GM20000 (cell line): ENCODE measurements around the gene RIN1.
"Not testable (repeated sequence)": the region's sequence is repeated elsewhere in the genome, so short reads cannot be mapped to it uniquely, and the experiment has no call there.

Source experiments
- DNase-seq: peaks from one replicate; pipeline ENCODE4 v3.0.0; 2012; ENCODE audit warnings: low spot score
- TF ChIP-seq, protein P1 (sequence below): IDR thresholded peaks from 2 replicates; pipeline ENCODE4 v1.5.1; 2012; ENCODE audit warnings: mild to moderate bottlenecking, control low read depth; ENCODE audit errors: extremely low read depth, missing control alignments

RIN1 gene

GRCh38 chr11:66324664-66325063 is 11.6 kb downstream of the RIN1 start:
- TF ChIP-seq, protein P1, sequence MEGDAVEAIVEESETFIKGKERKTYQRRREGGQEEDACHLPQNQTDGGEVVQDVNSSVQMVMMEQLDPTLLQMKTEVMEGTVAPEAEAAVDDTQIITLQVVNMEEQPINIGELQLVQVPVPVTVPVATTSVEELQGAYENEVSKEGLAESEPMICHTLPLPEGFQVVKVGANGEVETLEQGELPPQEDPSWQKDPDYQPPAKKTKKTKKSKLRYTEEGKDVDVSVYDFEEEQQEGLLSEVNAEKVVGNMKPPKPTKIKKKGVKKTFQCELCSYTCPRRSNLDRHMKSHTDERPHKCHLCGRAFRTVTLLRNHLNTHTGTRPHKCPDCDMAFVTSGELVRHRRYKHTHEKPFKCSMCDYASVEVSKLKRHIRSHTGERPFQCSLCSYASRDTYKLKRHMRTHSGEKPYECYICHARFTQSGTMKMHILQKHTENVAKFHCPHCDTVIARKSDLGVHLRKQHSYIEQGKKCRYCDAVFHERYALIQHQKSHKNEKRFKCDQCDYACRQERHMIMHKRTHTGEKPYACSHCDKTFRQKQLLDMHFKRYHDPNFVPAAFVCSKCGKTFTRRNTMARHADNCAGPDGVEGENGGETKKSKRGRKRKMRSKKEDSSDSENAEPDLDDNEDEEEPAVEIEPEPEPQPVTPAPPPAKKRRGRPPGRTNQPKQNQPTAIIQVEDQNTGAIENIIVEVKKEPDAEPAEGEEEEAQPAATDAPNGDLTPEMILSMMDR = no peak
- DNase-seq = no peak

DNA sequence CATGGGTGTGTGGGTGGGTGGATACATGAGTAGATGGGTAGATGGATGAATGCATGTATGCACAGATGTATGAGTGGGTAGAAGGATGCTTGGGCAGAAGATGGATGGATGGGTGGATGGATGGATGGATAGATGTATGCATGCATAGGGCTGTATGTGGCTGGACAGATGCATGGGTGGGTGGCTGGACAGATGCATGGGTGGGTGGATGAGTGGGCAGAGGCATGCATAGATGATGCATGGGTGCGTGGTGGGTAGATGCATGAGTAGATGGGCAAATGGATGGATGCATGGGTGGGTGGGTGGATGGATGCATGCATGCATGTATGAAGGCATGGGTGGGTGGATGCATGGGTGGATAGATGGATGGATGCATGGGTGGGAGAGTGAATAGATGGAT is 12.6 kb downstream of the RIN1 start:
- no peak for DNase-seq
- TF ChIP-seq, protein P1 = no peak

DNA sequence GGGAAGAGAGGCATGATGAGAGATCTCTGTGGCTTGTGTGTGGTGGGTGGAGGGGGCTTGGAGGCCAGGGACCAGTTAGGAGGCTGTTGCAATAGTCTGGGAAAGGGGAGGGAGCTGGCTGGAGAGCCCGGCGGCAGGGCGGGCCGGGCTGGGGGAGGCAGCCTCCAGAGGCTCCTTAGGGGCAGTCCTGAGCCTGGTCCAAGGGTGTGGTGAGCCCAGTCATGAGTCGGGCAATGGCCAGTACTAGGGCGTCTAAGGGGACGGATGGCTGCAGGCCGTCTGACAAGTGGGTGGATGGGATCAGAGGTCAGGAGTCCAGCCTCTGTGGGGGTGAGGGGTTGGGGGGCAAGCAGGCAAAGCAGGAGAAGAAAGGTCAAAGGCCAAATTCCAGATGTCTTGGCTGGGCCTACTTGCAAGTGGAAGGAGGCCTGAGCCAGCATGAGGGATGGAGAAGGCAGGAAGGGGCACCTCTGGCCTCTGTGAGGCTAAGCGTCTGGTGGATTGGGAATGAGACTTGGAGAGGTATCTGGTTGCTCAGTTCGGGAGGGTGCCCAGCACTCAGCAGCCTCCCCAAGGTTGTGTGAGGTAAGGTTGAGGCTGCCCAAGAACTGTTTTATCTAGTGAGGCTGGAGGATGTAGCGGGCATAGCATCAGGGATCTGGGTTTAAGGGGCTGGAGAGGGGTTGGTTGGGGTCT is 13.4 kb downstream of the RIN1 start:
- TF ChIP-seq, protein P1 = no peak
- DNase-seq = no peak

GRCh38 chr11:66321606-66322005 is 14.6 kb downstream of the RIN1 start:
- TF ChIP-seq, protein P1 = no peak
- no peak for DNase-seq

DNA sequence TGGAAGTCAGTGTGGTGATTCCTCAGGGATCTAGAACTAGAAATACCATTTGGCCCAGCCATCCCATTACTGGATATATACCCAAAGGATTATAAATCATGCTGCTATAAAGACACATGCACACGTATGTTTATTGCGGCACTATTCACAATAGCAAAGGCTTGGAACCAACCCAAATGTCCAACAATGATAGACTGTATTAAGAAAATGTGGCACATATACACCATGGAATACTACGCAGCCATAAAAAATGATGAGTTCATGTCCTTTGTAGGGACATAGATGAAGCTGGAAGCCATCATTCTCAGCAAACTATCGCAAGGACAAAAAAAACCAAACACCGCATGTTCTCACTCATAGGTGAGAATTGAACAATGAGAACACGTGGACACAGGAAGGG is 15.5 kb downstream of the RIN1 start:
- not testable (repeated sequence) for DNase-seq

GRCh38 chr11:66320289-66320688 is 15.9 kb downstream of the RIN1 start:
- DNase-seq = not testable (repeated sequence)

DNA sequence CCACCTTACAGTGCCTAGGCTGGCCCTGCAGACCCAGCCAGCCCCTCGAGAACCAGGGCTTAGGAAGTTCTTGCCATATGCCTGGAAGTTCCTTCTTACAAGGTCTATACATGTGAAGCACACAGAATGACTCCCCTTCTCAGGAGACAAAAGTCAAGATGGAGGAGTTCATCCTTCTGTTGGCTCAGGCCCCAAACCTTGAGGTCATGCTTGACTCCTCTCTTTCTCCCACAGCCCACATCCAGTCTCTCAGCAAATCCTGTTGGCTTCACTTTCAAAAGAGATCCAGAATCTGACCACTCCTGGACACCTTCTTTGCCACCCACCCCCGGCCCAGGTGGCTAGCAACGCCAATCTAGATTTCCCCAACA is 17.6 kb downstream of the RIN1 start:
- DNase-seq = no peak
- TF ChIP-seq, protein P1 = no peak

- TF ChIP-seq, protein P1 = no peak
- DNase-seq = no peak
Observed at GRCh38 chr11:66317723-66318599, 18.3 kb downstream of the RIN1 start.
